ENCODE results near the gene MARK2.
"Not testable (repeated sequence)": the region's sequence is repeated elsewhere in the genome, so short reads cannot be mapped to it uniquely, and the experiment has no call there.

Gene MARK2

DNA sequence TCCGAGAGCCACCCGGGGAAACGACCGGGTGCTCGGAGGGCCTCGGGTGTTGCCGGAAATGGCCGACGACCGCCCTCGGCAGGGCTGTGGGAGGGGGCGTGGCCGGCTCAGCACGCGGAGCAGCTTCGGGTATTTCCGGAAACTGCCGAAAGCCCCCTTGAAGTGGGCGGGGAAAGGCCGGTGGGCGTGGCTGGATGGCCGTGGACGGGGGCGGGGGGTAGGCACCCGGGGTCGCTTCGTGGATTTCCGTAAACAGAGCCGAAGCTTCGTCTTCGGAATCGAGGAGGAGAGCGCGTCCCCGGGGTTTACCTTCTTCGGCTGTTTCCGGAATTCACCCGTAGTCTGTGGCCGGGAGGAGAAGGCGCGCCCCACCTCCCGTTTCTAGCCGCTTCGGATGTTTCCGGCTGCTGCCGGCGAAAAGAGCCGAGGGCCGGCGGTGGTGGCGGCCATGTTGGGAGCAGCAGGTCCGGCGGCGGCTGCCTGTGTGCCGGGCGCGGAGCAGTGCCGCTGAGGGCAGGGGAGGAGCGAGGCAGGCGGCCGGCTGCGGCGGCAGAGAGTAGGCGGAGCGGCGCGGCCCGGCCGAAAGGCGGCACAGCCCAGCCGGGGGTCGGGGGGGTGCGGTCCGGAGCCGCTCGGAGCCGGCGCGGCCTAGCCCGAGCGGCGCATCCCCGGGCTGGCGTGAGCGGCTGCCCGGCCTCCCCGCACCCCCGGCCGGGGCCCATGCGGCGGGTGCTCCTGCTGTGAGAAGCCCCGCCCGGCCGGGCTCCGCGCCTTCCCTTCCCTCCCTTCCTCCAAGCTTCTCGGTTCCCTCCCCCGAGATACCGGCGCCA lies at the start of gene MARK2:
Gene MARK2, plus strand, starts transcription at position 433 of the 830 bp plus-strand sequence. Its CDS starts 397 bp downstream, at position 830.
- peak; percentile 100 for DNase-seq

DNA sequence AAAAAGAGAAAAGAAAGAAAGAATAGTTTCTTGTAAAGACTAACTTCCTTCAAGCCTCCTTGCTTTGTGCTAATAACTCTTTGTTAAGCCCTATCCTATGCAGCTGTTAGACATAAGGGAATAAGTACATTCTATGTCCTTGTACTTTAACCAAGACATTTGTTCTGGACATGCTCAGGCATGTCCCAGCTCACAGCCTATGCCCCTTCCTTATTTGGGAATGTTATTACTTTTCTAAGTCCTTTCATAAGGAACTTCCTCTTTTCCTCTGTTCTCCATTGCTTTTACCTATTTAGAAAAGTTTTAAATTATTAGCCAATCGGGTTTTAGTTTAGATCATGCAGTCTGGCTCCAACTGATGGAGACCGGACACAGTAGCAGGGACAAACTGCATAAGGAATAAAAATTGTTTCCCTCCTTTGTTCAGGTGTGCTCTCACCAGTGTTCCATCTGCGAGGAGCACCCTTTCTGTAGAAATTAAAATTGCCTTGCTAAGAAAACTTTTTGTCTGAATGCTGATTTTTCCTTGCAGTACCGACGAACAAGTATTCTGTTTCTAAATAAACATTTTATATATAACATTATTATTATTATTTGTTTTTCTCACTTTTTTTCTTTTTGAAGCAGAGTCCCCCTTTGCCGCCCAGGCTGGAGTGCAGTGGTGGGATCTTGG lies 47.3 kb upstream of the MARK2 start:
- DNase-seq = no peak

DNA sequence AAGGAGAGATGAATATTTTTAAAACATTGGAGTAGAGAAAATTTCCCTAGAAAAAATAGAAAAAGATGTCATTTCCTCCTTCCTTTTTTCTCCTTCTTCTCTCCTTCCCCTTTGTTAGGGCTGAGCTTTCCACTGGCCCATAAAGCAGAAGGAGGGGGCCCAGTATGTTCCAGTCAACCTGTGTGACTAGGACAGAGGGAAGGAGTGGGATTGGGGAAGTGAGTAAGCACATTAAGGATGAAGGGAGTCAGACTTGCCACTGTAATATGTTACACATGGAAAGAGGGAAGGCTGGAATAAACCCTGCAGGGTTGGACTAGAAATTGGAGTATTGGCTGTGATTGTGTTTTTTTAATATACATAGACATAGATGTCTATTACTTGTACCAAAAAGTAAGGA lies 45.7 kb upstream of the MARK2 start:
- no peak for DNase-seq

DNA sequence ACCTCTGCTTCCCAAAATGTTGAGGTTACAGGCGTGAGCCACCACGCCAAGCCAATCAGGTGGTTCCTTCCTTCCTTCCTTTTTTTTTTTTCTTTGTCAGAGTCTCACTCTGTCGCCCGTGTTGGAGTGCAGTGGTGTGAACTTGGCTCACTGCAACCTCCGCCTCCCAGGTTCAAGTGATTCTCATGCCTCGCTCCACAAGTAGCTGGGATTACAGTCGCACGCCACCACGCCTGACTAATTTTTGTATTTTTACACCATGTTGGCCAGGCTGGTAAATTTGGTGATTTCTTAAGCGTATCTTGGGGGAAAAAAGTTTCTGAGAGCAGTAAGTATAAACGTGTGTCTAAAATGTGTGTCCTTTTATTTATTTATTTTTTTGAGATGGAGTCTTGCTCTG lies 43.8 kb upstream of the MARK2 start:
- DNase-seq = no peak

DNA sequence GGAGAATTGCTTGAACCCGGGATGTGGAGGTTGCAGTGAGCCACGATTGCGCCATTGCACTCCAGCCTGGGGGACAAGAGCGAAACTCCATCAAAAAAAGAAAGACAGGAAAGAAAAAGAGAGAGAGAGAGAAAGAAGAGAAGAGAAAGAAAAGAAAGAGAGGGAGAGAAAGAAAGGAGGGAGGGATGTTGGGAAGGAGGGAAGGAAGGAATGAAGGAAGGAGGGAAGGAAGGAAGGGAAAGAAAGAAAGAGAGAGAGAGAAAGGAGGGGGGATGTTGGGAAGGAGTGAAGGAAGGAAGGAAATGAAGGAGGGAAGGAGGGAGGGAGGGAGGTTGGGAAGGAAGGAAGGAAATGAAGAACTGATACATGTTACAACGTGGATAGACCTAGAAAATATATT lies 38.0 kb upstream of the MARK2 start:
- DNase-seq = no peak

DNA sequence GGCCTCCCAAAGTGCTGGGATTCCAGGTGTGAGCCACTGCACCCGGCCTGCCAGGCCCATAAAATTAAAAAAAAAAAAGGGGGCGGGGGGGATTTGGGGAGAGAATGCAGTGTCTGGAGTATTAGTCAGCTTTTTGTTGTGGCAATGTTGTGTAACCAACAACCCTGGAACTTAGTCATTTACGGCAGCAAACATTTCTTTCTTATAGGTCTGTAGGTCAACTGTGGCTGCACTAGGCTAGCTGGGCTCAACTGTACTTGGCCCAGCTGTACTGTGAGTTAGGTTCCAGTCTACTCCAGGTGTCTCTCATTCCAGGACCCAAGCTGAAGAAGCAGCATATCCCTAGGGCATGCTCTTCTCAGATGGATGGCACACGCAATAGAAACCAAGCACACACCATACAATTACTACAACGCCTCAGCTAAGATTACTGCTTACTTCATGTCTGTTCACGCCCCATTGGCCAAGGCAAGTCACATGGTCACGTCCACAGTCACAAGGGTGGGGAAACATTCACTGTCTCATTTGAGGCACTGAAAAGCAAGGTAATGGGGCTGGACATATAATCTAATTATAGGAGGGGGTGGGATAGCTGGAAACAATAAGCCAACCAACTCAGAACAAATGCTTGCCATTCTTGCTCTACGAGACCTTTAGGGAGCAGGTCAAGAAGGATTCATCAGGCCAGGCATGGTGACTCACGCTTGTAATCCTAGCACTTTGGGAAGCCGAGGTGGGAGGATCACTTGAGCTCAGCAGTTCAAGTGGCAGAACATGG lies 36.1 kb upstream of the MARK2 start:
- peak; percentile 13 for DNase-seq

DNA sequence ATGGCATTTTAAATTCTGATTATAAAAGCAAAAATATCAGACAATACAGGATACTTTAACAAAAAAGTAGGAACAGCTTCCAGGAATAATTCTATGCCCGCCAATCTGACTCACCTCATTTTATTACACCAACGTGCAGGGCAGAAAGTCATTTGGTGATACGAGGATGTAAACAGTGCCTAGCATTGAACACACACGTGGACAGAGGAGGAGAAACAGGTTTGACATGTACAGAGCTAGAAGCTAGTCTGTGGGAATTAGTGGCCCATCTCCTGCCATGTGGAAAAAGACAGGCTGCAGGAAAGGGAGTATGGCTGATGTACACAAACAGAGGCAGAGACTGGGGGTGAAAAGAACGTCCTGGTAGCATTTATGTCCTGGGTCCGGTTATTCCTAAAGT lies 34.7 kb upstream of the MARK2 start:
- no peak for DNase-seq

DNA sequence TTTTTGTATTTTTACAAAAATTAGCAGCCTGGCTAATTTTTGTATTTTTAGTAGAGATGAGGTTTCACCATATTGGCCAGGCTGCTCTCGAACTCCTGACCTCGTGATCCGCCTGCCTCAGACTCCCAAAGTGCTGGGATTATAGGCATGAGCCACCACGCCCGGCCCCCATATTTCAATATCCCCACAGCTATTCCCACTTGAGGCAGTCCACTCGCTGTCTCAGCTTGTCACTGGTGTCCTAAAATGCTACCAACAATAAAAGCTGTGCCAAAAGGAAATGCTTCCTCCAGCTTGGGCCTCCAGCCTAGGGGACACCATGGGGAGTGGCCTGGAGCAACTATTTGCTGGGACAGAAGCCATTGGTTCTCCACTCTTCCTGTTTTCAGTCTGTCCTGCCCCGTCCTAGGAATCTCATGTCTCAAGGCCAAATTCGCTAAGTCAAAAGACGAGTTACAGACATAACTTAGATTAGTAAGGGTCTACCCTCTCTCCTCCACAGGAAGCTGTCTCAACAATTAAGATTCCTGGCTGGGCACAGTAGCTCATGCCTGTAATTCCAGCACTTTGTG lies 33.0 kb upstream of the MARK2 start:
- no peak for DNase-seq

DNA sequence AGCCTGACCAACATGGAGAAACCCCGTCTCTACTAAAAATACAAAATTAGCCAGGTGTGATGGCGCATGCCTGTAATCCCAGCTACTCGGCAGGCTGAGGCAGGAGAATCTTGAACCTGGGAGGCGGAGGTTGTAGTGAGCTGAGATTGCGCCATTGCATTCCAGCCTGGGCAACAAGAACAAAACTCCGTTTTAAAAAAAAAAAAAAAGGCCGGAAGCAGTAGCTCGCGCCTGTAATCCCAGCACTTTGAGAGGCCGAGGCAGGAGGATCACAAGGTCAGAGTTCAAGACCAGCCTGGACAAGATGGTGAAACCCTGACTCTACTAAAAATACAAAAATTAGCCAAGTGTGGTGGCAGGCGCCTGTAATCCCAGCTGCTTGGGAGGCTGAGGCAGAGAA lies 28.5 kb upstream of the MARK2 start:
- DNase-seq = not testable (repeated sequence)

DNA sequence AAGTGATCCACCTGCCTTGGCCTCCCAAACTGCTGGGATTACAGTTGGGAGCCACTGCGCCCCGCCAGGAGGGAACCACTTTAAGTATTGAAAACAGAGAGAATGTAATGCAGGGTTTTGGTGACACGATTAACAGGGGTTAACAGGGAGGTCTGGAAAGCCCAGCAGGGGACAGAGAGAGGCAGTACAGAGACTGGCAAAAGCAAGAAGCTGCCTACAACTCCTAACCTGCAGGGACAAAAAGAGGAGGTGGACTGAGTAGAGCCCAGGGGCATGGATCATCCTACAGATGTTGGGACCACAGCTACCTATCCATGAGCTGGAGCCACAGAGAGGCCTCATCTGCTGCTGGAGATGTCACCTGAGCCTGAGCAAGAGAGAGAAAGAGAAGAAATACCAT lies 27.4 kb upstream of the MARK2 start:
- DNase-seq = no peak

DNA sequence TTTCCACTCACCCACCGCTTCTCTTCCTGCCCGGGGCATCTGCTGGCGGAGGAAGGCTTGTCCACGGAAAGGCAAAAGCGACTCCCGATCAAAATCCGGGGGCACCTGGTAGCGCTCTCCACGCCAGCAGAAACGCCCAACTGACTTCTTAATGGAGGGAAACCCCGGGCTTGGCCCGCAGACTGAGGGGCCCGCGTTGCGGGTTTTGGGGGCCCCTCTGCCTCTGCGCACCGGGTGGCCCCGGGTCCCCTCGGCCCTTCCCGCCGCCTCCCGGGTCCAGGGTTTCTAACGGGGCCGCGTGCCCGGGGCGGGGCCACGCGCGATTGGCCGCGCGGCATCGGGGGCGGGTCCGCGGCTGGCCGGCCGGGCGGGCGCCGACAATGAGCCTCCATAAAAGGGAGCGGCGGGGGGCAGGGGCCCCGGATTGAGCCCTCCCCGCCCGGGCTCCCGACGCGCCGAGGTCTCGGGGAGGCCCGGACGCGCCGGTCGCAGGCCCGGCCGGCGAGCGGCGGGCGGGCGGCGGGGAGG lies 25.8 kb upstream of the MARK2 start, which contains the start of gene SPINDOC:
Gene SPINDOC, plus strand, starts transcription at position 422 of the 528 bp plus-strand sequence. CDS start 231 bp downstream, outside the sequence.
- peak; percentile 75 for DNase-seq

DNA sequence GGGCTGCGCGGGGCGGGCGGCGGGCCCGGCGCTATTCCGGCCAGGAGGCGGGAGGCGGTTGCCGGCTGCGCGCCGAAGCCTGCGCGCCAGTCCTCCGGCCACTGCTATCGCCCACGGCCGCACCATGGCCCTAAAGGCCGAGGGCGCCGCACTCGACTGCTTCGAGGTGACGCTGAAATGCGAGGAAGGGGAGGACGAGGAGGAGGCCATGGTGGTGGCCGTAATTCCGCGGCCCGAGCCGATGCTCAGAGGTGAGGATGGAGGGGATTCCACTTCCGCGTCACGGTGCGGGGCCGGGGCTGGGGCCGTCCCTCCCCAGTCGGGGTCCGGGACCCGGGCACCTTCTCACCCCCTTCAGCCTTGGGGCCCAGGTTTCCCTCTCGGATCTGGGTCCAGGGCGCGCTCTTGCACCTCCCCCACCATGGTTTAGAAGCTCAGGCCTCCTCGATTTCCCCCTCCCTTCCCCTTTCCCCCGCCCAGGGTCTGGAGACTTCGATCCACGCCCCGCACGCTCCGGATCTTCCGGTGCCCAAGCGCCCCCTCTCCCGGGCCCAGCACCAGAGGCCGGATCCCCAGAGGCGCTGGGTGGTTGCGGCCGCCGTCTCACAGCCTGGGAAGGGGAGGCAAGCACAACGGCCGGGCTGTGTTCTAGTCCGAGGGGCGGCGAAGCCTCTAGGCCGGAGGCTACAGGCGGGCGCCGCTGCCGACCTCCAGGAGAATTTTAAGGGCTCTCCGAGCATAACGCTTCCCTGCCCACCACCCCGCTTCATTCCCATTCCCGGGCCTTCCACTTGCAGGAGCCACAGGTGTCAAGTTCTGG lies 25.1 kb upstream of the MARK2 start:
- DNase-seq = peak; percentile 75

DNA sequence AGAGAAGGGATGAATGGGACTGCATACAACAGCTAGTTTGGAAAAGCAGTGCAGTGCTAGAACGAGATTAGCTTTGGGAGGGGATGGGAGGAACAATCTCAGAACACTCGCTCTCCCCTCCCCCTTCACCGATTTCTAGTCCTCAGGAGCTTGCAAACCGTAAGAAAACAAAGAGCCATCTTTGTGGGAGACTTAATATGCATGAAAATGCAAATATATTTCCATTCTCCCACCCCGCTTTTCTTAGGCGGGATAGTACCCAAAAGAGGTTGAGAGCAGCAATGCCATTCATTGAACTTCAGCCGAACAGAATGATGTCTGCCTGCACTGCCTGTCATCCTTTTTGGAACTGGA lies 24.6 kb upstream of the MARK2 start:
- peak; percentile 38 for DNase-seq

DNA sequence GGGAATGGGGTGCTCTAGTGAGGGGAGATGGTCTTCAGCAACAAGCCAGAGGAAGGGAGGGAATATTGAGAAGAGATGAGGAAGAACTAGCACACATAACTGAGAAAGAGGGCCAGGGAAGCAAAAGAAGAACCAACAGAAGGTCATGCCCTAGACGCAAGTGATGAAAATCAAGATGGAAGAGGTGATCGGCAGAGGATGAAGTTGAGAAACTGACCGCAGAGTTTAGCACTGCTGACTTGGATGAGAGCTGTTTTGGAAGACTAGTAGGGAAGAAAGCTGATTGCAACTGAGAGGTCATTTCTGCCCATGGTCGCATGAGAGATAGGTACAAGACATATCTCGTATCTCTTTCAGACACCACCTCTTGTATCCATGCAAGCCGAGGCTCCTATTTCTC lies 22.7 kb upstream of the MARK2 start:
- DNase-seq = no peak

DNA sequence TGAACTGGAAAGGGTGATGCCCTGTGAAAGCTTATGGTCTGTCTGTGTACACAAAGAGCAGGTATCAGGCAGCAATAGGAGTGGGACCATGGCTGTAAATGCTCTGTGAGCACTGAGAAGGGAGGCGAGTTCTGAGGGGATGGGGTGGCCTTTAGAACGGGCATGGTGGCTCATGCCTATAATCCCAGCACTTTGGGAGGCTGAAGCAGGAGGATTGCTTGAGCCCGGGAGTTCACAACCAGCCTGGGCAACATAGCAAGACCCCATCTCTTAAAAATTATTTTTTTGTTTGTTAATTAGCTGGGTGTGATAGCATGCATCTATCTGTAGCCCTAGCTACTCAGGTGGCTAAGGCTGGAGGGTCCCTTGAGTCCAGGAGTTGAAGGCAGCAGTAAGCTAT lies 22.2 kb upstream of the MARK2 start:
- no peak for DNase-seq

DNA sequence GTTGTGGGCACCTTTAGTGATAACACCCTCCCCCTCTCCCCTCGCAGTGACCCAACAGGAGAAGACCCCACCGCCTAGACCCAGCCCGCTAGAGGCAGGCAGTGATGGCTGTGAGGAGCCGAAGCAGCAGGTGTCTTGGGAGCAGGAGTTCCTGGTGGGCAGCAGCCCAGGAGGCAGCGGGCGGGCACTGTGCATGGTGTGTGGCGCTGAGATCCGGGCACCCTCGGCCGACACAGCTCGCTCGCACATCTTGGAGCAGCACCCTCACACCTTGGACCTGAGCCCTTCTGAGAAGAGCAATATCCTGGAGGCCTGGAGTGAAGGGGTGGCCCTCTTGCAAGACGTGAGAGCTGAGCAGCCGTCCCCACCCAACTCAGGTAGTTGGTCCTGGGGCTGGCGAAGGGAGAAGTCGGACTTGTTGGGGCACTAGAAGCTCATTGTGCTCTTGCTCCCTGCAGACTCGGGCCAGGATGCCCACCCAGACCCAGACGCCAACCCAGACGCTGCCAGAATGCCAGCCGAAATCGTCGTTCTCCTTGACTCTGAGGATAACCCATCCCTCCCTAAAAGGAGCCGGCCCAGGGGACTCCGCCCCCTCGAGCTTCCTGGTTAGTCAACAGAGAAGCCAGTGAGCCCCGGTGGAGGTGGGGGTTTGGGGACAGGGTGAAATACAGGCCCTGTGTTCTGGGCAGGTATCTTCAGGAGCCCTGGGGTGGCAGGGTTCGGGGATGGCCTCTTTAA lies 21.0 kb upstream of the MARK2 start:
- DNase-seq = no peak

DNA sequence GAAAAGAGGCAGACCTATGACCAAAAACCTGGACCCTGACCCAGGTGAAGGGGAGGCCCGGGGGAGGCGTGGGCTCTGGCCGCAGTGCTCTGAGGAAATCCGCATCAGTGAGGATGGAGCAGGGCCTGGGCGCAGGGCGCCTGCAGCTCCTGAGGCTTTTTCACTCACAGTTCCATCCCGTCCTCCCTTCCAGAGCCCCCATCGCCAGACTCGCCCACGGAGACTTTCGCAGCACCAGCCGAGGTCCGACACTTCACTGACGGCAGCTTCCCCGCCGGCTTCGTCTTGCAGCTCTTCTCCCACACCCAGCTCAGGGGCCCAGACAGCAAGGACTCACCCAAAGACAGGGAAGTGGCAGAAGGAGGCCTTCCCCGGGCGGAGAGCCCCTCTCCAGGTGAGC lies 20.3 kb upstream of the MARK2 start:
- DNase-seq = no peak

DNA sequence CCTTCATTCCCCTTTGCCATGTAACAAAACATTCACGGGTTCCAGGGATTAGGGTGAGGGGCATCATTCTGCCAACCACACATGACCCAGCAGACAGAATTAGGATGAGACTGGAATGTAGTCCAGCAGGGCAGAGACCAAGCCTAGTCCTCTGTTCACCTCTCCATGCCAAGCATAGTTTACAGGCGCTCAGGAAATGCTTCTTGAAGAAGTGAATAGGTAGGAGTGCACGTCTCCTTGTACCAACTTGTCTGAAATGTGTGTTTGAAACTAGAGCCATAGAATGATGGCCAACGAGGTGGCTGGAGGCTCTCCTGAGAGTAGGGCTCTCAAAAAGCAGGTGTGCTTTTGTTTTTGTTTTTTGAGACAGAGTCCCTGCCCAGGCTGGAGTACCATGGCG lies 17.5 kb upstream of the MARK2 start:
- no peak for DNase-seq

DNA sequence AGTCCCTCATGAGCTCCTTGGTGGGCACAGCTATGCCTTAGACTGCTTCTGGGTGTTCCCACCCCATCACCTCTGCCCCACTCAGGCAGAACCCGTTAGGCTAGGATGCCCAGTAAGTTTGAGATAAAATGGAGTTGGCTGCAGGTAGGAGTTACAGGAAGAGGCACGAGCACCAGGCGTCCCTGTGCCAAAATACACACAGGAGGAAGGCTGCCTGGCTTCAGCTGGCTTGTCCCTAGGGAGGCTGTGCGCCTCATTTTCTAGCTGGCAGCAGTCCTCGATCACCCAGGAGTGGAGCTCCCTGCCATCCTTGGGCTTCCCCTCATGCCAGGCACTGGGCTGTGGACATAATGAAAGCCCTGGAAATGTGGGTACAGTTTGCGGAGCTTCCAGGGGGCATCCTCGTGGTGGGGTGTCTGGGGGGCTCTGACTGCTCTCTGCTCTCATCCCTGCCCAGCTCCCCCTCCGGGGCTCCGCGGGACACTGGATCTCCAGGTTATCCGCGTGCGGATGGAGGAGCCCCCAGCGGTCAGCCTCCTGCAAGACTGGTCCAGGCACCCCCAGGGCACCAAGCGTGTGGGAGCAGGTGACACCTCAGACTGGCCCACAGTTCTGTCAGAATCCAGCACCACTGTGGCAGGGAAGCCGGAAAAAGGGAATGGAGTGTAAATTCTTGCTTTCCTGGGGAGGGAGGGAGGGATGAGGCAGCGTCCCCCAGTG lies 12.3 kb upstream of the MARK2 start:
- no peak for DNase-seq

DNA sequence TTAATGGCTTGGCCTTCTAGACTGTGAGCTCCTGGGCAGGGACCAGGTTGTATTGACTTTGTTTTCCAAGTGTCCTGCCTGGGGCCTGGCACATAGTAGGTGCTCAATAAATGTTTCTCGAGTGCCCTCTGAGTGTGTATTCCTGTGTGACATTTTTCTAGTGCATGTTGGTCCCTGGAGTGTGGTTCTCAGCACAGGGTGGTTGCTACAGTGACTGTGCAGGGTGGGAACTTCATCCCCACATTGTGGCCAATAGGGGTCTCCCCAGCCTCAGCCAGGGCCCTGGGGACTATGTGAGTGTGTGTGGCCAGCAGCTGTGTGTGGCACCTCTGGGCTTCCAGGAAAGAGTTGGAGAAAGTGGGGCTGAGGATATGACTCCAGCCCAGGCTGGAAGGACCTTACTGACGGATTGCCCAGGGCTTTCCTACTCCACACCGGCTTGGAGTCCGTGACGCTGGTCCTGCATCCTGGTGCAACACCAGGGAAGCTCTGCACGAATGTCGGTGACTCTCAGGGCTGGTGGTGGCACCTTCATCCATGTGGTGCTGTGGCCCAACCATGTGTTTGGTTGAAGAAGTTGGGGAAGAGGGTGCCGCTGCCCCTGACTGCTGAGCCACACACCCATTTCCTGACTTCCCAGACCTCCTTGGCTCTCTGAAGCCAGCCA lies 9.0 kb upstream of the MARK2 start:
- peak; percentile 49 for DNase-seq
